ENCODE data around the gene ZKSCAN1. TPM values are rescaled to one million over a fixed set of nuclear protein-coding genes. Genes with fewer than 3 reads are reported as not detected.

ZKSCAN1 gene
- total and polyA plus RNA-seq, 2 experiments from 2014 or later: 11.8 to 19.4 TPM

DNA sequence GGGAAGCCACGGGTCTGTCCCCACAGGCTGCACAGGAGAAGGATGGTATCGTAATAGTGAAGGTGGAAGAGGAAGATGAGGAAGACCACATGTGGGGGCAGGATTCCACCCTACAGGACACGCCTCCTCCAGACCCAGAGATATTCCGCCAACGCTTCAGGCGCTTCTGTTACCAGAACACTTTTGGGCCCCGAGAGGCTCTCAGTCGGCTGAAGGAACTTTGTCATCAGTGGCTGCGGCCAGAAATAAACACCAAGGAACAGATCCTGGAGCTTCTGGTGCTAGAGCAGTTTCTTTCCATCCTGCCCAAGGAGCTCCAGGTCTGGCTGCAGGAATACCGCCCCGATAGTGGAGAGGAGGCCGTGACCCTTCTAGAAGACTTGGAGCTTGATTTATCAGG, 8.1 kb downstream of the ZKSCAN1 start:
- H3K27me3 Mint-ChIP-seq (ENCODE audit: insufficient read depth, low read depth, poor library complexity): peaks cover 8% of the 10 kb centered on the region
- Histone ChIP-seq H3K79me2 (replicated peaks; ENCODE audit: insufficient read depth) (peaks cover 38% of the 10 kb centered on the region), H3K4me2 (no peak overlapping the region), H3K4me1 (ENCODE audit: insufficient read depth) (no peaks in the 10 kb centered on the region), H3K9me2 (ENCODE audit: insufficient read depth) (peaks cover 2% of the 10 kb centered on the region; the same call in 1 of the 2 replicates), H3K36me3 (ENCODE audit: insufficient read depth) (peaks cover 26% of the 10 kb centered on the region), H4K20me1 (replicated peaks; ENCODE audit: insufficient read depth) (peaks cover 7% of the 10 kb centered on the region), H2AFZ (no peak overlapping the region), H3K4me3 (no peak overlapping the region), H3K27ac (ENCODE audit: low read depth) (no peak overlapping the region), H3K27me3 (ENCODE audit: insufficient read depth) (no peaks in the 10 kb centered on the region), H3F3A (replicated peaks; ENCODE audit: low read depth) (peaks cover 5% of the 10 kb centered on the region; the same call in 1 of the 2 replicates)
- H3K27ac Mint-ChIP-seq: no peak overlapping the region
- TF ChIP-seq ZNF114 (CRISPR knock-in tag; IDR thresholded peaks at IDR 0.05): no peak
- TF ChIP-seq POLR2AphosphoS5 (IDR thresholded peaks at IDR 0.05; ENCODE audit: low read depth): no peak
- TF ChIP-seq, protein P1, sequence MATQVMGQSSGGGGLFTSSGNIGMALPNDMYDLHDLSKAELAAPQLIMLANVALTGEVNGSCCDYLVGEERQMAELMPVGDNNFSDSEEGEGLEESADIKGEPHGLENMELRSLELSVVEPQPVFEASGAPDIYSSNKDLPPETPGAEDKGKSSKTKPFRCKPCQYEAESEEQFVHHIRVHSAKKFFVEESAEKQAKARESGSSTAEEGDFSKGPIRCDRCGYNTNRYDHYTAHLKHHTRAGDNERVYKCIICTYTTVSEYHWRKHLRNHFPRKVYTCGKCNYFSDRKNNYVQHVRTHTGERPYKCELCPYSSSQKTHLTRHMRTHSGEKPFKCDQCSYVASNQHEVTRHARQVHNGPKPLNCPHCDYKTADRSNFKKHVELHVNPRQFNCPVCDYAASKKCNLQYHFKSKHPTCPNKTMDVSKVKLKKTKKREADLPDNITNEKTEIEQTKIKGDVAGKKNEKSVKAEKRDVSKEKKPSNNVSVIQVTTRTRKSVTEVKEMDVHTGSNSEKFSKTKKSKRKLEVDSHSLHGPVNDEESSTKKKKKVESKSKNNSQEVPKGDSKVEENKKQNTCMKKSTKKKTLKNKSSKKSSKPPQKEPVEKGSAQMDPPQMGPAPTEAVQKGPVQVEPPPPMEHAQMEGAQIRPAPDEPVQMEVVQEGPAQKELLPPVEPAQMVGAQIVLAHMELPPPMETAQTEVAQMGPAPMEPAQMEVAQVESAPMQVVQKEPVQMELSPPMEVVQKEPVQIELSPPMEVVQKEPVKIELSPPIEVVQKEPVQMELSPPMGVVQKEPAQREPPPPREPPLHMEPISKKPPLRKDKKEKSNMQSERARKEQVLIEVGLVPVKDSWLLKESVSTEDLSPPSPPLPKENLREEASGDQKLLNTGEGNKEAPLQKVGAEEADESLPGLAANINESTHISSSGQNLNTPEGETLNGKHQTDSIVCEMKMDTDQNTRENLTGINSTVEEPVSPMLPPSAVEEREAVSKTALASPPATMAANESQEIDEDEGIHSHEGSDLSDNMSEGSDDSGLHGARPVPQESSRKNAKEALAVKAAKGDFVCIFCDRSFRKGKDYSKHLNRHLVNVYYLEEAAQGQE (IDR thresholded peaks at IDR 0.05; ENCODE audit: unreplicated experiment): no peak
- no peak for TF ChIP-seq EZH2phosphoT487 (IDR thresholded peaks at IDR 0.05; ENCODE audit: unreplicated experiment)
- TF ChIP-seq, protein P2, sequence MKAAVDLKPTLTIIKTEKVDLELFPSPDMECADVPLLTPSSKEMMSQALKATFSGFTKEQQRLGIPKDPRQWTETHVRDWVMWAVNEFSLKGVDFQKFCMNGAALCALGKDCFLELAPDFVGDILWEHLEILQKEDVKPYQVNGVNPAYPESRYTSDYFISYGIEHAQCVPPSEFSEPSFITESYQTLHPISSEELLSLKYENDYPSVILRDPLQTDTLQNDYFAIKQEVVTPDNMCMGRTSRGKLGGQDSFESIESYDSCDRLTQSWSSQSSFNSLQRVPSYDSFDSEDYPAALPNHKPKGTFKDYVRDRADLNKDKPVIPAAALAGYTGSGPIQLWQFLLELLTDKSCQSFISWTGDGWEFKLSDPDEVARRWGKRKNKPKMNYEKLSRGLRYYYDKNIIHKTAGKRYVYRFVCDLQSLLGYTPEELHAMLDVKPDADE (IDR thresholded peaks at IDR 0.05): no peak
- TF ChIP-seq JUNB (IDR thresholded peaks at IDR 0.05; ENCODE audit: unreplicated experiment): no peak
- TF ChIP-seq CTCF (conservative IDR thresholded peaks at IDR 0.05; ENCODE audit: low read depth in 2 of 2): no peak
- TF ChIP-seq ZNF331 (CRISPR knock-in tag; IDR thresholded peaks at IDR 0.05; ENCODE audit: low read depth): no peak
- TF ChIP-seq ZNF462 (CRISPR knock-in tag; IDR thresholded peaks at IDR 0.05): no peak
- TF ChIP-seq NANOG (IDR thresholded peaks at IDR 0.05; ENCODE audit: borderline replicate concordance): no peak
- TF ChIP-seq EZH2 (IDR thresholded peaks at IDR 0.05; ENCODE audit: low read depth, unreplicated experiment): no peak
- TF ChIP-seq CREB1 (CRISPR knock-in tag; IDR thresholded peaks at IDR 0.05; ENCODE audit: low read depth): no peak
- no peak for TF ChIP-seq STAT1 (IDR thresholded peaks at IDR 0.05; ENCODE audit: unreplicated experiment)
- ATAC-seq (no peak), DNase-seq (ENCODE audit: low spot score) (no peak)
- H3K4me1 Mint-ChIP-seq: peaks cover 3% of the 10 kb centered on the region; the same call in 2 of the 3 replicates
- H3K4me3 Mint-ChIP-seq: no peak overlapping the region
- no peaks in the 10 kb centered on the region for H3K9me3 Mint-ChIP-seq
- H3K36me3 Mint-ChIP-seq (ENCODE audit: low read depth): peaks cover 51% of the 10 kb centered on the region

Measured in GM23338 (cell line).